ENCODE data around the gene CCNY. TPM values are rescaled to one million over a fixed set of nuclear protein-coding genes. Genes with fewer than 3 reads are reported as not detected.

The CCNY gene
- total RNA-seq, 4 donors from 2014 or later, result 39.2 to 47.8 (median 40.9) TPM

- no peak for TF ChIP-seq CTCF (IDR thresholded peaks at IDR 0.05; ENCODE audit: low read depth)
These were observed 106.3 kb downstream of the CCNY start for GRCh38 chr10:35442592-35442991.

GRCh38 chr10:35443858-35444257 is 107.5 kb downstream of the CCNY start:
- TF ChIP-seq CTCF (IDR thresholded peaks at IDR 0.05; ENCODE audit: low read depth), result no peak

- no peak for TF ChIP-seq CTCF (IDR thresholded peaks at IDR 0.05; ENCODE audit: low read depth)
These were observed 109.0 kb downstream of the CCNY start for GRCh38 chr10:35445150-35445884.

- no peak for TF ChIP-seq CTCF (IDR thresholded peaks at IDR 0.05; ENCODE audit: low read depth)
These were observed 110.1 kb downstream of the CCNY start for GRCh38 chr10:35446439-35446838.

GRCh38 chr10:35447693-35448407 is 111.5 kb downstream of the CCNY start:
- no peak for TF ChIP-seq CTCF (IDR thresholded peaks at IDR 0.05; ENCODE audit: low read depth)

- TF ChIP-seq CTCF (IDR thresholded peaks at IDR 0.05; ENCODE audit: low read depth), result no peak
These were observed 112.7 kb downstream of the CCNY start for GRCh38 chr10:35448687-35449662.
